Breast epithelium (tissue), 4 donors: ENCODE data around the gene ZCCHC12. TPM values are rescaled to one million over a fixed set of nuclear protein-coding genes. Genes with fewer than 3 reads are reported as not detected.
A peak's percentile ranks its signal among the peaks of the same experiment; 100 is the strongest.

Experiments
- DNase-seq, 2 donors: peaks; one replicate each; pipeline ENCODE4 v3.0.0-alpha.2; 2019; ENCODE audit warnings: low spot score in 2 of 2
- H3K27ac ChIP-seq, 2 donors: fragments of 200-600 bp; sonication (generic) in 1 of 2; one replicate each; pipeline ENCODE4 v1.5.1; 2016 to 2019; ENCODE audit warnings: mild to moderate bottlenecking in 1 of 2
- H3K27me3 ChIP-seq, 2 donors: fragments of 200-600 bp; sonication (generic) in 1 of 2; one replicate each; pipeline versions ENCODE4 v1.5.1 to v1.6.0; 2017 to 2019; ENCODE audit warnings: control low read depth in 1 of 2, mild to moderate bottlenecking in 1 of 2
- H3K36me3 ChIP-seq: fragments of 200-600 bp; one replicate; pipeline ENCODE4 v1.5.1; 2019
- H3K4me1 ChIP-seq, 2 donors: fragments of 200-600 bp; sonication (generic); one replicate each; pipeline ENCODE4 v1.5.1; 2016 to 2019; ENCODE audit warnings: control low read depth in 1 of 2
- H3K4me3 ChIP-seq, 3 donors: fragments of 200-600 bp; sonication (generic); 1 replicate in 2 of 3; 2 replicates in 1 of 3; pipeline ENCODE4 v1.5.1; 2016 to 2019; ENCODE audit warnings: mild to moderate bottlenecking in 3 of 3, moderate library complexity in 2 of 3
- H3K9me3 ChIP-seq, 2 donors: fragments of 200-600 bp; sonication (generic) in 1 of 2; one replicate each; pipeline ENCODE4 v1.5.1; 2016 to 2019; ENCODE audit warnings: control low read depth in 1 of 2
- POLR2A ChIP-seq: fragments of 450-650 bp; IDR thresholded peaks from one replicate; pipeline ENCODE4 v1.6.1; 2016; ENCODE audit warnings: antibody characterized with exemption, mild to moderate bottlenecking, moderate library complexity
- POLR2AphosphoS5 ChIP-seq, 3 donors: sonication (generic); formaldehyde crosslinking; IDR thresholded peaks; one replicate each; pipeline ENCODE4 v1.6.1; 2017; ENCODE audit warnings: antibody characterized with exemption in 3 of 3
- intact Hi-C: fragments of 100-400 bp; cut with DNase I; formaldehyde crosslinking; loops from one replicate; pipeline ENCODE4 v1.15.1; 2023; ENCODE audit warnings: low total_unique reads
- total RNA-seq, 3 donors: library from RNA; depleted of rRNA; stranded (reverse); fragments of >200 nt; gene quantifications; one replicate each; pipeline ENCODE4 v1.1.0, GENCODE V29; 2016
- TF ChIP-seq, protein P1 (sequence below), 3 donors: fragments of 450-650 bp; IDR thresholded peaks; one replicate each; pipeline ENCODE4 v1.5.1; 2016 to 2017; ENCODE audit warnings: antibody characterized with exemption in 3 of 3, mild to moderate bottlenecking in 3 of 3, moderate library complexity in 3 of 3

ZCCHC12 gene
- not detected for total RNA-seq

GRCh38 chrX:118823263-118824172 is at the start of gene ZCCHC12:
Gene ZCCHC12, plus strand, starts transcription at chrX:118823824. Its CDS starts 1,421 bp downstream, at chrX:118825245.
- no peak within 1 kb of the TSS for H3K27ac ChIP-seq
- H3K27me3 ChIP-seq, result peaks cover 0 to 61% of the 10 kb centered on the region in 2 donors
- no peaks in the 10 kb centered on the region for H3K36me3 ChIP-seq
- peaks cover 0 to 7% of the 10 kb centered on the region in 2 donors for H3K9me3 ChIP-seq
- intact Hi-C loops, result no loop called here
- no peak for DNase-seq
- H3K4me1 ChIP-seq, result no peaks in the 10 kb centered on the region
- H3K4me3 ChIP-seq, result peak within 1 kb of the TSS; percentile 11 to 60 (median 37)
- TF ChIP-seq POLR2AphosphoS5 (IDR thresholded peaks at IDR 0.05) (no peak), POLR2A (no peak)
- TF ChIP-seq, protein P1, sequence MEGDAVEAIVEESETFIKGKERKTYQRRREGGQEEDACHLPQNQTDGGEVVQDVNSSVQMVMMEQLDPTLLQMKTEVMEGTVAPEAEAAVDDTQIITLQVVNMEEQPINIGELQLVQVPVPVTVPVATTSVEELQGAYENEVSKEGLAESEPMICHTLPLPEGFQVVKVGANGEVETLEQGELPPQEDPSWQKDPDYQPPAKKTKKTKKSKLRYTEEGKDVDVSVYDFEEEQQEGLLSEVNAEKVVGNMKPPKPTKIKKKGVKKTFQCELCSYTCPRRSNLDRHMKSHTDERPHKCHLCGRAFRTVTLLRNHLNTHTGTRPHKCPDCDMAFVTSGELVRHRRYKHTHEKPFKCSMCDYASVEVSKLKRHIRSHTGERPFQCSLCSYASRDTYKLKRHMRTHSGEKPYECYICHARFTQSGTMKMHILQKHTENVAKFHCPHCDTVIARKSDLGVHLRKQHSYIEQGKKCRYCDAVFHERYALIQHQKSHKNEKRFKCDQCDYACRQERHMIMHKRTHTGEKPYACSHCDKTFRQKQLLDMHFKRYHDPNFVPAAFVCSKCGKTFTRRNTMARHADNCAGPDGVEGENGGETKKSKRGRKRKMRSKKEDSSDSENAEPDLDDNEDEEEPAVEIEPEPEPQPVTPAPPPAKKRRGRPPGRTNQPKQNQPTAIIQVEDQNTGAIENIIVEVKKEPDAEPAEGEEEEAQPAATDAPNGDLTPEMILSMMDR (IDR thresholded peaks at IDR 0.05), result no peak

DNA sequence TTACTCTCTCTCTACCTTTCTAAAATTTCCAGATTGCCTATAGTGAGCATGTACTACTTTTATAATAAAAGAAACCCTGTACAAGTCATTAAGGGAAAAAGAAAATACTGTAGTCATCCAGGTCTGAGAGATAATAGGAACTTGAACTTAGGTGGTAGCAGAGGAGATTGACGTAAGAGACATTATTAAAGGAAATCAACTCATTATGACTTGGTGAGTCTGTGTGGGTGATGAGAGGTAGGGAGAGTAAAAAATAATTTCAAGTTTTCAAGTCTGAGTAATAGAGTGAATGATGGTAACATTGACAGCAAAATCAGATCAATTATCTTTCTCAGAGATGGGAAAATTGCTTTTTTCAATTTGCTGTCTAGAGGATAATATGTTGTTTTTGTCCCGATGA is 44.0 kb upstream of the ZCCHC12 start:
- no peak overlapping the region for H3K4me3 ChIP-seq
- no peaks in the 10 kb centered on the region for H3K4me1 ChIP-seq
- intact Hi-C loops, result no loop called here
- H3K27ac ChIP-seq, result no peak overlapping the region
- peaks cover 0 to 7% of the 10 kb centered on the region in 2 donors for H3K27me3 ChIP-seq
- no peak for DNase-seq
- no peaks in the 10 kb centered on the region for H3K9me3 ChIP-seq
- TF ChIP-seq POLR2A (no peak), POLR2AphosphoS5 (IDR thresholded peaks at IDR 0.05) (no peak)
- TF ChIP-seq, protein P1 (IDR thresholded peaks at IDR 0.05), result no peak
- H3K36me3 ChIP-seq, result no peaks in the 10 kb centered on the region

DNA sequence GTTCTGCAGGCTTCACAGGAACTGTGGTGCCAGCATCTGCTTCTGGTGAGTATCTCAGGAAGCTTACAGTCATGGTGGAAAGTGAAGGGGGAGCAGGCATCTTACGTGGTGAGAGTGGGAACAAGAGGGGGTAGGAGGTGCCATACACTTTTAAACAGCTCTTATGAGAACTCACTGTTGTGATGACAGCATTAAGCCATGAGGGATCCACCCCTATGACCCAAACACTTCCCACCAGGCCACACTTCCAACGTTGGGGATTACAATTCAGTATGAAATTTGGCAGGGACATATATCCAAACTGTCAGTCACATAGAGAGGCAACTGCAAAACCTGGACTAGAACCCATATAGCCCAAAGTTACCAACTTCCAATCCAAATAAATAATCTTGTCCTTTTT is 43.1 kb upstream of the ZCCHC12 start:
- no peaks in the 10 kb centered on the region for H3K36me3 ChIP-seq
- intact Hi-C loops, result no loop called here
- no peak for DNase-seq
- TF ChIP-seq POLR2AphosphoS5 (IDR thresholded peaks at IDR 0.05) (no peak), POLR2A (no peak)
- TF ChIP-seq, protein P1 (IDR thresholded peaks at IDR 0.05), result no peak
- H3K27ac ChIP-seq, result peak overlapping the region in 1 of 2 donors; percentile 32
- peaks cover 0 to 2% of the 10 kb centered on the region in 2 donors for H3K27me3 ChIP-seq
- no peaks in the 10 kb centered on the region for H3K9me3 ChIP-seq
- H3K4me1 ChIP-seq, result no peaks in the 10 kb centered on the region
- no peak overlapping the region for H3K4me3 ChIP-seq

DNA sequence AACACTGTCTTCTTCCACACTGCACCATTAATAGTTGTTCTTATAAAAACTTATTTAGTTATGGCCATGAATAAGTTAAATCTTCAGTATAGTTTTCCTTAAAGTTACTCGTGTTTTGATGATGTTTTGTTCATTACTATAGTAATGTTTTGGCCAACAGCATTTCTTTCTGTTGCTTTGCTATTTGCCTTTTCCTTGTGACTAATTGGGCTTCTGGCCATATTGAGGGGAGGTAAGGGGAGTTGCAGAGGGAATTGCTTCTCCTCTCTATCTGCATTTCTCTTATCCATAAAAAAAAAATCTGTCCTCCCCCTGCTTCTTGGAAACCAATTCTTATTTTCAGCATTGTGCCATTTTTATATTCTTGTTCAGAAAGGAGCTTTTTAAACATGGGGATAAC is 42.7 kb upstream of the ZCCHC12 start:
- Histone ChIP-seq H3K9me3 (no peaks in the 10 kb centered on the region), H3K36me3 (no peaks in the 10 kb centered on the region), H3K4me1 (no peaks in the 10 kb centered on the region), H3K27me3 (no peaks in the 10 kb centered on the region), H3K27ac (peak overlapping the region in 1 of 2 donors; percentile 32), H3K4me3 (no peak overlapping the region)
- TF ChIP-seq POLR2AphosphoS5 (IDR thresholded peaks at IDR 0.05), result no peak
- TF ChIP-seq, protein P1 (IDR thresholded peaks at IDR 0.05), result no peak
- no peak for DNase-seq
- intact Hi-C loops, result no loop called here

GRCh38 chrX:118795528-118796280 is 27.9 kb upstream of the ZCCHC12 start:
- H3K9me3 ChIP-seq, result no peaks in the 10 kb centered on the region
- no peaks in the 10 kb centered on the region for H3K4me1 ChIP-seq
- H3K36me3 ChIP-seq, result no peaks in the 10 kb centered on the region
- peaks cover 0 to 10% of the 10 kb centered on the region in 2 donors for H3K27me3 ChIP-seq
- intact Hi-C loops, result no loop called here
- H3K4me3 ChIP-seq, result no peak overlapping the region
- DNase-seq, result no peak
- TF ChIP-seq, protein P1 (IDR thresholded peaks at IDR 0.05), result no peak
- TF ChIP-seq POLR2A (no peak), POLR2AphosphoS5 (IDR thresholded peaks at IDR 0.05) (no peak)
- H3K27ac ChIP-seq, result no peak overlapping the region
